GM13976 (cell line): ENCODE measurements around the gene CRELD1.

Experiments
- DNase-seq: peaks from one replicate; pipeline ENCODE4 v3.0.0; 2012; ENCODE audit warnings: low spot score
- in situ Hi-C: fragments of 300-500 bp; cut with MboI; formaldehyde crosslinking; loops from one replicate; pipeline ENCODE4 v1.12.0; 2022; ENCODE audit warnings: low sequenced_read_pairs, mixed read lengths, inconsistent platforms; ENCODE audit not compliant: unreplicated experiment
- TF ChIP-seq, protein P1 (sequence below): IDR thresholded peaks from 2 replicates; pipeline ENCODE4 v1.5.1; 2012; ENCODE audit warnings: borderline replicate concordance, mild to moderate bottlenecking; ENCODE audit not compliant: insufficient read depth; ENCODE audit errors: extremely low read depth, missing control alignments, control extremely low read depth

Gene CRELD1

DNA sequence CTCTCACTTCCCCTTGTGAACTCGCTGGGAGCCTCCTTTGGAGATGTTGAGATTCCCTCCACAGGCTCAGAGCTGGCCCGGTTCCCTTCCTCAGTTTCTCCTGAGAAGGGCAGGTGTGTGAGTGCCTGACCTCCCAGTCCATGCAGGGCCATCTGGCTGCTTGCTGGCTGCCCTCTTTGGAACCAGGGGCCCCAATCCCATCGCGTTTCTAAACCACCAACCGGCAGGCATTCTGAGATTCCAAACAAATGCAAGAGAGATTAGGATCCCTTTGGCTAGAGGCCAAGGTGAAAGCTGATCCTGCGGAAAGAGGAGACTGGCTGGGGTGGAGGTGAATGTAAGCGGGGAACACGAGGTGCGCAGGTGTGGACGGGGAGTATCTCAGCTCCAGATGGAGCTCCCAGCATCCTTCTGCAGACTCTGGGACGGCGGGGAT is 21.5 kb downstream of the CRELD1 start:
- TF ChIP-seq, protein P1, sequence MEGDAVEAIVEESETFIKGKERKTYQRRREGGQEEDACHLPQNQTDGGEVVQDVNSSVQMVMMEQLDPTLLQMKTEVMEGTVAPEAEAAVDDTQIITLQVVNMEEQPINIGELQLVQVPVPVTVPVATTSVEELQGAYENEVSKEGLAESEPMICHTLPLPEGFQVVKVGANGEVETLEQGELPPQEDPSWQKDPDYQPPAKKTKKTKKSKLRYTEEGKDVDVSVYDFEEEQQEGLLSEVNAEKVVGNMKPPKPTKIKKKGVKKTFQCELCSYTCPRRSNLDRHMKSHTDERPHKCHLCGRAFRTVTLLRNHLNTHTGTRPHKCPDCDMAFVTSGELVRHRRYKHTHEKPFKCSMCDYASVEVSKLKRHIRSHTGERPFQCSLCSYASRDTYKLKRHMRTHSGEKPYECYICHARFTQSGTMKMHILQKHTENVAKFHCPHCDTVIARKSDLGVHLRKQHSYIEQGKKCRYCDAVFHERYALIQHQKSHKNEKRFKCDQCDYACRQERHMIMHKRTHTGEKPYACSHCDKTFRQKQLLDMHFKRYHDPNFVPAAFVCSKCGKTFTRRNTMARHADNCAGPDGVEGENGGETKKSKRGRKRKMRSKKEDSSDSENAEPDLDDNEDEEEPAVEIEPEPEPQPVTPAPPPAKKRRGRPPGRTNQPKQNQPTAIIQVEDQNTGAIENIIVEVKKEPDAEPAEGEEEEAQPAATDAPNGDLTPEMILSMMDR: no peak
- in situ Hi-C loops: no loop called here
- DNase-seq: no peak

DNA sequence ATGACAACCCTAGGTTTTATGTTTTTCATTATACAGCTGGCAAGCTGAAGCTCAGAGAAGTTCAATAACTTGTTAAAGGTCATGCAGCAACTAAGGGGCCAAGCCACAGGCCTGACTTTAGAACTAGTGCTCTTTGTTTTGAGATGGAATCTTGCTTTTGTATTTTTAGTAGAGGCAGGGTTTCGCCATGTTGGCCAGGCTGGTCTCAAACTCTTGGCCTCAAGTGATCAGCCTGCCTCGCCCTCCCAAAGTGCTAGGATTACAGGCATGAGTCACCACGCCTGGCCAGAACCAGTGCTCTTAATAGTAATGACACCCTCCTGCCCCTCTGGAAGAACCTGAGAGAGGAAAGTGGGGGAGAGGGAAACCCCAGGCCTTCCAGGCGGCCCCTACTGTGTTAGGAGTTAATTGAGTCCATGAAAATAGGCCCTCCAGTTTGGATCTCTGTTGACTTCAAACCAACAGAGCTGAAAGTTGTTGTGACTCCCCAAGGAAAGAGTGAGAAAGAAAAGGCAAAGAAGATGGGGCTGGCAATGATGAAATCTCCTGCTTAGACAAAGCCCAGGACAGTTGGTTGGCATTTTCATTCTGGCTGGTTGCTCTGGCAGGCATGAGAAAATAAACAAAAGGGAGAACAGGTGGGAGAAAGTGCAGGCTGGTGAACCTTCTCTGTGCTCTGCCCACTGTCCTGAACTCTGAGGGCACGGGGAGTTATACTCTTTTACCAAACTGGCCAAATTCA is 22.1 kb downstream of the CRELD1 start:
- in situ Hi-C loops: no loop called here
- no peak for DNase-seq
- TF ChIP-seq, protein P1: no peak

DNA sequence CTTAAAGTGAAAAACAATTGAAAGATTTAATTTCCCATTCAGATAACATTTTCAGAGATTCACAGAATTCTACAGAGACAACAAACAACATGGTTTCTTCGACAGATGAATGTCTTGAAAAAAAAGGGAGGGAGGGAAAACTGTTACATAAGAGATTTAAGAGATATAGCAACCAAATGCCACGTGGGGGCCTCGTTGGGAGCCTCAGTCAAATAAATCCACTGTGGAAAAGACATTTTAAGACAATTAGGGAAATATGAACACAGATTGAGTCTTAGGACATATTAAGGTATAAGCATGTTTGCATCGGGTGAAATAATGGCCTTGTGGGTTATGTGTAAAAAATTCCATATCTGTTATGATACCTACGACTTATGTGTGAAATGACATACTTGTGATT is 23.6 kb downstream of the CRELD1 start:
- TF ChIP-seq, protein P1: no peak
- in situ Hi-C loops: no loop called here
- no peak for DNase-seq

DNA sequence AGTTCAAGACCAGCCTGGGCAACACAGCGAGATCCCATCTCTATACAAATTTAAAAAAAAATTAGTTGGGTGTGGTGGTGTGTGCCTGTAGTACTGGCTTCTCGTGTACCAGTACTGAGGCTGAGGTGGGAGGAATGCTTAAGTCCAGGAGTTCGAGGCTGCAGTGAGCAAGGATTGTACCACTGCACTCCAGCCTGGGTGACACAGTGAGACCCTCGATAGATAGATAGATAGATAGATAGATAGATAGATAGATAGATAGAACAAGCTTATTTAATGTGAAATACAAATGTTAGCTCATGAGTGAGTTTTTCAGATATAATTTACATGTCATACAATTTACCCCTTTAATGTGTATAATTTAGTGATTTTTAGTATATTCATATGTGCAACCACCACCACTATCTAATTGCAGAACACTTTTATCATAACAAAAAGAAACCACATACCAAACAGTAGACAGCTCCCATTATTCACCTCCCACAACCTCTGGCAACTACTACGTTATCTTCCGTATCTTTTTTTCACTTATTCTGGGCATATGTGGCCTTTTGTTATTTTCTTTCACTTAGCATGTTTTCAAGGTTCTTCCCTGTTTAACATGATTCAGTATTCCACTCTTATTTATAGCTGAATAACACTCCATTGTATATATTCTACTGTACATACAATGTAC is 31.7 kb downstream of the CRELD1 start:
- no peak for DNase-seq
- TF ChIP-seq, protein P1: no peak
- in situ Hi-C loops: no loop called here

DNA sequence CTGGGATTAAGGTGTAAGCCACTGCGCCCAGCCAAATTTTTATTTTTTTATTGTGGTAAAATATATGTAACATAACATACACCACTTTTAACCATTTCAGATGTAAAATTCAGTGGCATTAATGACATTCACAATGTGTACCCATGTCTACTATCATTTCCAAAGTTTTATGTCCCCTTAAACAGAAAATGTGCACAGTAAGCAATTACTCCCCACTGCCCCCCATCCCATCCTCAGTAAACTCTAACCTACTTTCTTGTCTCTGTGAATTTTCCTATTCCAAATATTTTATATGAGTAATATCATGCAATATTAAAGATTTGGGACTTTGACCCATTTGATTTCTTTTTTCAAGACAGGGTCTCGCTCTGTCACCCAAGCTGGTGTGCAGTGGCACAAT is 33.2 kb downstream of the CRELD1 start:
- in situ Hi-C loops: no loop called here
- no peak for DNase-seq
- TF ChIP-seq, protein P1: no peak

DNA sequence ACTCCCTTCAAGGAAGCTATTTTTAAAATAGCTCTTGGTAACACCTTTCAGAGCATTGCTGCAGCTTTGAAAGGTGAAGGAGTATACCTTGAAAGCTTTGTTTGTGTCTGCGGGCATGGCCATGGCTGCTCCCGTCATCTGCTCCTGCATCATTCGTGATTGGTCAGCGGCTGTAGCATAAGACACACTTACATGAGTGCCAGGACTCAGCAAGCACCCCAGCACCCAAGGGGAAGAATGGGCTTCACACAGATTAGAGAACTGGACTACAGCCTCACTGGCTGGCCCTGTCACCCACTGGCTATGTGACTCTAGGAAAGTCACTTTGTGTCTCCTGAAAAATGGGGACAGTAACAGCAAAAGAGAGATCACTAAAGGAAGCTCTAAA is 36.0 kb downstream of the CRELD1 start:
- no peak for DNase-seq
- TF ChIP-seq, protein P1: no peak
- in situ Hi-C loops: no loop called here
